MM.1S (cell line): ENCODE measurements around the gene SLC7A8.

Experiments
- EZH2 ChIP-seq: fragments of 300-600 bp; sonication (generic); optimal IDR thresholded peaks from 2 replicates; pipeline ENCODE3; 2017; ENCODE audit warnings: low read depth, mild to moderate bottlenecking, antibody characterized with exemption, low read length, mixed read lengths
- EZH2phosphoT487 ChIP-seq: fragments of 300-600 bp; sonication (generic); IDR thresholded peaks from 2 replicates; pipeline ENCODE4 v1.6.1; 2018; ENCODE audit warnings: antibody characterized with exemption, low read length
- TF ChIP-seq, protein P1 (sequence below): fragments of 300-600 bp; sonication (generic); IDR thresholded peaks from 2 replicates; pipeline ENCODE4 v1.5.1; 2016; ENCODE audit warnings: antibody characterized with exemption, low read length, mixed read lengths

DNA sequence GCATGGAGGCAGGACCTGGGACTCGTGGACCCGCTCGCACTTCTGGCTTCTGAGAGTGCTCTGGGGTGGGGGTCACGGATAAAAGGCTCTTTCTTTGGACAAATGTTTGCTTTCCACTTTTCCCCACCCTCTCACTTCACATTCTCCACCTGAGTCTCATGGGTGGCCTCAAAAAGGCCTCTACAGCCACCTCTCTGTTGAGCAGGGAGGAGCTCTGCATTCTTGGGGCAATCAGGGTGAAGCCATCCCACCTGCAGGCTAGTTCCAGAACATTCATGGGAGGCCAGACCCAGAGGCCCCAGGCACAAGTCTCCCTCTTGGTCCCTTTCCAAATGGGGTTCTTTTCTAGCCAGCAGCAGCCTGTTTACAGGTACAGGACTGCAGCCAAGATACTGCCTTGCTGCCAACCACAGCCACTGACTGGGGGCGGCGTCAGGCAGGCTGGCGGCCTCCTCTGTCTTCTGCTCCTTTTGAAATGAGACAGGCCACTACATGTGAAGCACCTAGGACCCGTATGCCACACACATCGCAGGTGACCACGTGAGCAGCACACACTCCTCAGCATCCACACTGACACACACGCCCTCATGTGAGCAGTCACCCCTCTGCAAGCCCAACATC lies 46.2 kb downstream of the SLC7A8 start:
- TF ChIP-seq, protein P1, sequence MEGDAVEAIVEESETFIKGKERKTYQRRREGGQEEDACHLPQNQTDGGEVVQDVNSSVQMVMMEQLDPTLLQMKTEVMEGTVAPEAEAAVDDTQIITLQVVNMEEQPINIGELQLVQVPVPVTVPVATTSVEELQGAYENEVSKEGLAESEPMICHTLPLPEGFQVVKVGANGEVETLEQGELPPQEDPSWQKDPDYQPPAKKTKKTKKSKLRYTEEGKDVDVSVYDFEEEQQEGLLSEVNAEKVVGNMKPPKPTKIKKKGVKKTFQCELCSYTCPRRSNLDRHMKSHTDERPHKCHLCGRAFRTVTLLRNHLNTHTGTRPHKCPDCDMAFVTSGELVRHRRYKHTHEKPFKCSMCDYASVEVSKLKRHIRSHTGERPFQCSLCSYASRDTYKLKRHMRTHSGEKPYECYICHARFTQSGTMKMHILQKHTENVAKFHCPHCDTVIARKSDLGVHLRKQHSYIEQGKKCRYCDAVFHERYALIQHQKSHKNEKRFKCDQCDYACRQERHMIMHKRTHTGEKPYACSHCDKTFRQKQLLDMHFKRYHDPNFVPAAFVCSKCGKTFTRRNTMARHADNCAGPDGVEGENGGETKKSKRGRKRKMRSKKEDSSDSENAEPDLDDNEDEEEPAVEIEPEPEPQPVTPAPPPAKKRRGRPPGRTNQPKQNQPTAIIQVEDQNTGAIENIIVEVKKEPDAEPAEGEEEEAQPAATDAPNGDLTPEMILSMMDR: no peak
- no peak for TF ChIP-seq EZH2
- TF ChIP-seq EZH2phosphoT487: no peak
